Breast epithelium (tissue), 3 donors: ENCODE data around the gene PRPSAP2.

ENCODE experiments used
- POLR2AphosphoS5 ChIP-seq, 3 donors: sonication (generic); formaldehyde crosslinking; IDR thresholded peaks; one replicate each; pipeline ENCODE4 v1.6.1; 2017; ENCODE audit warnings: antibody characterized with exemption in 3 of 3
- TF ChIP-seq, protein P1 (sequence below), 3 donors: fragments of 450-650 bp; IDR thresholded peaks; one replicate each; pipeline ENCODE4 v1.5.1; 2016 to 2017; ENCODE audit warnings: antibody characterized with exemption in 3 of 3, mild to moderate bottlenecking in 3 of 3, moderate library complexity in 3 of 3

- TF ChIP-seq, protein P1, sequence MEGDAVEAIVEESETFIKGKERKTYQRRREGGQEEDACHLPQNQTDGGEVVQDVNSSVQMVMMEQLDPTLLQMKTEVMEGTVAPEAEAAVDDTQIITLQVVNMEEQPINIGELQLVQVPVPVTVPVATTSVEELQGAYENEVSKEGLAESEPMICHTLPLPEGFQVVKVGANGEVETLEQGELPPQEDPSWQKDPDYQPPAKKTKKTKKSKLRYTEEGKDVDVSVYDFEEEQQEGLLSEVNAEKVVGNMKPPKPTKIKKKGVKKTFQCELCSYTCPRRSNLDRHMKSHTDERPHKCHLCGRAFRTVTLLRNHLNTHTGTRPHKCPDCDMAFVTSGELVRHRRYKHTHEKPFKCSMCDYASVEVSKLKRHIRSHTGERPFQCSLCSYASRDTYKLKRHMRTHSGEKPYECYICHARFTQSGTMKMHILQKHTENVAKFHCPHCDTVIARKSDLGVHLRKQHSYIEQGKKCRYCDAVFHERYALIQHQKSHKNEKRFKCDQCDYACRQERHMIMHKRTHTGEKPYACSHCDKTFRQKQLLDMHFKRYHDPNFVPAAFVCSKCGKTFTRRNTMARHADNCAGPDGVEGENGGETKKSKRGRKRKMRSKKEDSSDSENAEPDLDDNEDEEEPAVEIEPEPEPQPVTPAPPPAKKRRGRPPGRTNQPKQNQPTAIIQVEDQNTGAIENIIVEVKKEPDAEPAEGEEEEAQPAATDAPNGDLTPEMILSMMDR (IDR thresholded peaks at IDR 0.05), result no peak
- no peak for TF ChIP-seq POLR2AphosphoS5 (IDR thresholded peaks at IDR 0.05)
Observed at GRCh38 chr17:18921912-18922451, 64.1 kb downstream of the PRPSAP2 start.
